Activated T-cell treated with anti-CD3 and anti-CD28 coated beads, Interleukin-2, amount 50 U/mL, for 72 hours (primary cell): ENCODE measurements around the gene C1orf50. TPM values are rescaled to one million over a fixed set of nuclear protein-coding genes. Genes with fewer than 3 reads are reported as not detected.

ENCODE experiments used
- total RNA-seq, 2 donors: library from RNA; stranded (reverse); gene quantifications; one replicate each; pipeline ENCODE4 v1.2.3, GENCODE V29; 2022

C1orf50 gene
- total RNA-seq, 2 donors from 2014 or later = 11.7 to 12.2 TPM

Other genes starting within 250 kb of the C1orf50 start
- 10 to 100 TPM; 74.2 to 89.9 TPM for gene PPIH, start 108.8 kb upstream of the C1orf50 start, total RNA-seq
- 100 to 1,000 TPM; 486 to 615 TPM for gene YBX1, start 84.8 kb upstream of the C1orf50 start, total RNA-seq
- gene CLDN19, start 27.0 kb upstream of the C1orf50 start, total RNA-seq = not detected
- 10 to 100 TPM; 32.6 to 36.0 TPM for gene P3H1, start 221 bp upstream of the C1orf50 start, total RNA-seq
- gene TMEM269, start 17.7 kb downstream of the C1orf50 start, total RNA-seq = 1 to 10 TPM in 1 of 2 donors, under 1 TPM in 1; 0.81 to 1.9 TPM
- gene ERMAP, start 49.9 kb downstream of the C1orf50 start, total RNA-seq = 10 to 100 TPM in 1 of 2 donors, 1 to 10 TPM in 1; 8.4 to 10.0 TPM
- gene SVBP, start 50.1 kb downstream of the C1orf50 start, total RNA-seq = 10 to 100 TPM; 19.4 to 20.0 TPM
- gene ZNF691, start 79.4 kb downstream of the C1orf50 start, total RNA-seq = 10 to 100 TPM in 1 of 2 donors, 1 to 10 TPM in 1; 9.8 to 11.1 TPM
- 10 to 100 TPM; 41.7 to 51.9 TPM for gene SLC2A1, start 191.6 kb downstream of the C1orf50 start, total RNA-seq